B cell (primary cell): ENCODE data around the gene ZFR2. TPM values are rescaled to one million over a fixed set of nuclear protein-coding genes. Genes with fewer than 3 reads are reported as not detected.

ENCODE experiments used
- ATAC-seq: fragments of 200-7000 bp; cut with Tn5 transposase; one replicate; pipeline ENCODE4 v1.10.0; 2021; ENCODE audit warnings: low read depth, mild to moderate bottlenecking, moderate number of reproducible peaks, moderate library complexity
- CTCF ChIA-PET: fragments of 350-600 bp; sonication (Branson Sonifier 250); formaldehyde crosslinking; loops from one replicate; lab custom pipeline; 2021; ENCODE audit warnings: antibody characterized with exemption, inconsistent platforms; lab: Charles Lee
- POLR2A ChIA-PET: fragments of 350-600 bp; sonication (Branson Sonifier 250); formaldehyde crosslinking; loops from one replicate; lab custom pipeline; 2021; ENCODE audit warnings: antibody characterized with exemption; lab: Charles Lee
- DNase-seq: peaks from one replicate; pipeline ENCODE4 v3.0.0; 2013
- H2AFZ ChIP-seq: 2 replicates; pipeline ENCODE4 v1.6.1; 2012; ENCODE audit warnings: mild to moderate bottlenecking, low read depth, low read length; ENCODE audit not compliant: insufficient read depth, poor library complexity, severe bottlenecking
- H3K27ac ChIP-seq, 2 donors: 1 replicate in 1 of 2; 2 replicates in 1 of 2; pipeline ENCODE4 v1.5.1; 2012 to 2013; ENCODE audit warnings: low read length in 2 of 2, mild to moderate bottlenecking in 2 of 2, moderate library complexity in 1 of 2
- H3K27me3 ChIP-seq, 4 experiments: fragments of 200-600 bp in 1 of 4; sonication (generic) in 1 of 4; replicated peaks in 1 of 4; 1 replicate in 2 of 4; 2 replicates in 2 of 4; pipeline versions ENCODE4 v1.6.1 to v1.7.0; 2013 to 2016; ENCODE audit warnings: low read length in 3 of 4, mild to moderate bottlenecking in 2 of 4, mixed read lengths in 1 of 4, moderate library complexity in 1 of 4; ENCODE audit not compliant: insufficient read depth in 4 of 4, control insufficient read depth in 3 of 4; ENCODE audit errors: control extremely low read depth in 1 of 4
- H3K36me3 ChIP-seq, 2 experiments: replicated peaks in 1 of 2; 1 replicate in 1 of 2; 2 replicates in 1 of 2; pipeline versions ENCODE4 v1.6.1 to v1.7.1; 2013; ENCODE audit warnings: low read length in 1 of 2; ENCODE audit not compliant: insufficient read depth in 2 of 2, control insufficient read depth in 1 of 2; ENCODE audit errors: control extremely low read depth in 1 of 2, extremely low read depth in 1 of 2
- H3K4me1 ChIP-seq, 2 donors: fragments of 200-600 bp in 1 of 2; sonication (generic) in 1 of 2; 1 replicate in 1 of 2; 2 replicates in 1 of 2; pipeline versions ENCODE4 v1.5.1 to v1.6.1; 2013 to 2017; ENCODE audit warnings: low read length in 2 of 2; ENCODE audit not compliant: control insufficient read depth in 2 of 2, insufficient read depth in 2 of 2
- H3K4me2 ChIP-seq: replicated peaks from 2 replicates; pipeline ENCODE3; 2012; ENCODE audit warnings: mild to moderate bottlenecking, low read depth, low read length; ENCODE audit not compliant: poor library complexity, severe bottlenecking
- H3K4me3 ChIP-seq, 5 experiments: fragments of 200-600 bp in 1 of 5; sonication (generic) in 1 of 5; 1 replicate in 3 of 5; 2 replicates in 2 of 5; pipeline versions ENCODE4 v1.5.1 to v1.7.0; 2011 to 2016; ENCODE audit warnings: low read length in 4 of 5, mild to moderate bottlenecking in 4 of 5, low read depth in 2 of 5, control low read depth in 1 of 5, moderate library complexity in 1 of 5; ENCODE audit not compliant: insufficient read depth in 1 of 5; ENCODE audit errors: control extremely low read depth in 1 of 5, extremely low read depth in 1 of 5
- H3K79me2 ChIP-seq: fragments of 200-600 bp; sonication (generic); one replicate; pipeline ENCODE4 v1.6.0; 2016; ENCODE audit warnings: low read length; ENCODE audit not compliant: control insufficient read depth, insufficient read depth
- H3K9ac ChIP-seq: fragments of 200-600 bp; sonication (generic); 2 replicates; pipeline ENCODE4 v1.6.1; 2017; ENCODE audit warnings: mild to moderate bottlenecking, low read length, moderate library complexity
- H3K9me3 ChIP-seq, 3 donors: one replicate each; pipeline versions ENCODE4 v1.6.1 to v1.7.1; 2013; ENCODE audit warnings: low read length in 2 of 3; ENCODE audit not compliant: control insufficient read depth in 2 of 3, insufficient read depth in 1 of 3; ENCODE audit errors: control extremely low read depth in 1 of 3
- H4K20me1 ChIP-seq: 2 replicates; pipeline ENCODE4 v1.6.0; 2012; ENCODE audit warnings: mild to moderate bottlenecking, low read length; ENCODE audit not compliant: insufficient read depth, control insufficient read depth, poor library complexity, severe bottlenecking
- H3K27ac Mint-ChIP-seq: one replicate; pipeline ENCODE4 v1.8.0; 2021; ENCODE audit warnings: mixed read lengths
- H3K27me3 Mint-ChIP-seq: one replicate; pipeline ENCODE4 v1.8.0; 2021; ENCODE audit warnings: mixed read lengths
- H3K4me1 Mint-ChIP-seq: one replicate; pipeline ENCODE4 v1.8.0; 2021; ENCODE audit warnings: mixed read lengths
- H3K4me3 Mint-ChIP-seq: one replicate; pipeline ENCODE4 v1.8.0; 2021; ENCODE audit warnings: mixed read lengths
- H3K9me3 Mint-ChIP-seq: one replicate; pipeline ENCODE4 v1.8.0; 2022; ENCODE audit warnings: mixed read lengths; ENCODE audit not compliant: insufficient read depth
- EZH2 ChIP-seq: IDR thresholded peaks from 2 replicates; pipeline ENCODE4 v1.6.1; 2012; ENCODE audit warnings: borderline replicate concordance, low read depth, mild to moderate bottlenecking, moderate library complexity, low read length; ENCODE audit not compliant: insufficient read depth, poor library complexity, severe bottlenecking
- WGBS: methylation state at CpG from one replicate; pipeline ENCODE4 v1.1.5; 2013; ENCODE audit warnings: missing lambda C conversion rate; ENCODE audit not compliant: insufficient coverage; 5-methylcytosine and 5-hydroxymethylcytosine counted together
- intact Hi-C: fragments of 100-400 bp; cut with micrococcal nuclease; formaldehyde crosslinking; loops from one replicate; pipeline ENCODE4 v1.10.0; 2022
- polyA plus RNA-seq: library from polyadenylated mRNA; depleted of rRNA; stranded (reverse); fragments of >200 nt; gene quantifications from 2 replicates; pipeline ENCODE4 v1.2.3, GENCODE V29; 2012
- total RNA-seq, 2 donors: library from RNA; stranded (reverse); fragments of 120-200 nt in 1 of 2; gene quantifications; 1 replicate in 1 of 2; 2 replicates in 1 of 2; pipeline versions ENCODE4 v1.2.3 to v1.2.4, GENCODE V29; 2013 to 2022
- TF ChIP-seq, protein P1 (sequence below): fragments of 200-600 bp; IDR thresholded peaks from one replicate; pipeline ENCODE4 v1.8.0; 2022; ENCODE audit warnings: antibody characterized with exemption, mild to moderate bottlenecking

ZFR2 gene
- total and polyA plus RNA-seq, 2 donors (not counting 1 experiment from before 2014, with no cell fraction given) = 0.36 to 0.39 TPM

DNA sequence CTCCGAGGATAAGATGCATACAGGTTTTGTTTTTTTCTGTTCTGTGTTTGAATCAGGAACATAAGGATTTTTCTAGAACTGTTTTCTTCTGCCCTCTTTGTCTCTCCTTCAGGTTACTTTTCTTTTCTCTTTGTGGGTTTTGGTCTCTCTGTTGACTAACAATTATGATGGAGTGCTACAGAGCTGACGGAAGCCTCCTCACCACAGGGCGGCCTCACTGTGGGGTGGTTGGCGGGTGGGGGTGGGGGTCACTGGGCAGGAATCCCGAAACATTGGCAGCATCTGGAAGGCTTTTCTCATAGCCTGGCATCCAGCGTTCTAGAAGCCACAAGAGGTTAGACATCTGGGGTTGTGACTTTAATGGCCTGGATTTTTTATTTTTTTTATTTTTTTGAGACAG, 70.7 kb downstream of the ZFR2 start:
- no peak overlapping the region for H3K27ac ChIP-seq
- peaks cover 1 to 22% (median 11%) of the 10 kb centered on the region in 3 donors for H3K9me3 ChIP-seq
- H3K4me3 Mint-ChIP-seq = no peak overlapping the region
- ATAC-seq = no peak
- ChIA-PET POLR2A (no interaction called here), CTCF (no interaction called here)
- peaks cover 17% of the 10 kb centered on the region for H3K4me1 Mint-ChIP-seq
- WGBS = 9% methylated on average over 3 of the region's 6 CpGs
- no peak overlapping the region for H3K9ac ChIP-seq
- H3K4me3 ChIP-seq = no peak overlapping the region
- peaks cover 2% of the 10 kb centered on the region for H3K9me3 Mint-ChIP-seq
- H3K27me3 ChIP-seq = peaks cover 0 to 16% (median 7%) of the 10 kb centered on the region in 4 experiments
- TF ChIP-seq EZH2 = no peak
- TF ChIP-seq, protein P1, sequence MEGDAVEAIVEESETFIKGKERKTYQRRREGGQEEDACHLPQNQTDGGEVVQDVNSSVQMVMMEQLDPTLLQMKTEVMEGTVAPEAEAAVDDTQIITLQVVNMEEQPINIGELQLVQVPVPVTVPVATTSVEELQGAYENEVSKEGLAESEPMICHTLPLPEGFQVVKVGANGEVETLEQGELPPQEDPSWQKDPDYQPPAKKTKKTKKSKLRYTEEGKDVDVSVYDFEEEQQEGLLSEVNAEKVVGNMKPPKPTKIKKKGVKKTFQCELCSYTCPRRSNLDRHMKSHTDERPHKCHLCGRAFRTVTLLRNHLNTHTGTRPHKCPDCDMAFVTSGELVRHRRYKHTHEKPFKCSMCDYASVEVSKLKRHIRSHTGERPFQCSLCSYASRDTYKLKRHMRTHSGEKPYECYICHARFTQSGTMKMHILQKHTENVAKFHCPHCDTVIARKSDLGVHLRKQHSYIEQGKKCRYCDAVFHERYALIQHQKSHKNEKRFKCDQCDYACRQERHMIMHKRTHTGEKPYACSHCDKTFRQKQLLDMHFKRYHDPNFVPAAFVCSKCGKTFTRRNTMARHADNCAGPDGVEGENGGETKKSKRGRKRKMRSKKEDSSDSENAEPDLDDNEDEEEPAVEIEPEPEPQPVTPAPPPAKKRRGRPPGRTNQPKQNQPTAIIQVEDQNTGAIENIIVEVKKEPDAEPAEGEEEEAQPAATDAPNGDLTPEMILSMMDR = no peak
- no peaks in the 10 kb centered on the region for H3K36me3 ChIP-seq
- no peaks in the 10 kb centered on the region for H4K20me1 ChIP-seq
- H3K27ac Mint-ChIP-seq = no peak overlapping the region
- H2AFZ ChIP-seq = no peak overlapping the region
- peaks cover 13% of the 10 kb centered on the region for H3K27me3 Mint-ChIP-seq
- peaks cover 12 to 15% of the 10 kb centered on the region in 2 donors for H3K4me1 ChIP-seq
- DNase-seq = no peak
- intact Hi-C loops = no loop called here
- H3K79me2 ChIP-seq = no peaks in the 10 kb centered on the region
- H3K4me2 ChIP-seq = no peak overlapping the region

DNA sequence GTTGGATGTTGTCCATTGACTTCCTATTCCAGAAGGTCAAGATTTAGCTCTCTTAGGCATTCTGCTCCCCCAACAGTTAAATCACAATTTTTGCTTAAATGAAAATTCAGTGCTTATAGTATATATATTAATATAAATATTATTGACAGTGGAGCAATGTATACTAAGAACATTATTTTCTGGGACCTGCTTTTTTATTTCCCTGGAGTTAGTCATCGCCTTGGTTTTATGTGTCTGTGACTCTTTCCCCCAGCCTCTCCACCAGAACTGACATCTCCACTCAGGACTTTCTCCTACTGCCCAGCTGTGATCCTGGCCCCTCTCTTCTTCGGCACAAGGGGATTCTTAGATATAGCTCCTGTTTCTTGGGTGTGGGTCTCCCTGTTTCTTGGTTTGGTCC, 72.5 kb downstream of the ZFR2 start:
- peaks cover 5 to 6% of the 10 kb centered on the region in 2 donors for H3K4me1 ChIP-seq
- H3K9ac ChIP-seq = no peak overlapping the region
- no peak overlapping the region for H3K4me3 ChIP-seq
- peaks cover 10% of the 10 kb centered on the region for H3K27me3 Mint-ChIP-seq
- intact Hi-C loops = no loop called here
- no peaks in the 10 kb centered on the region for H3K36me3 ChIP-seq
- H3K4me3 Mint-ChIP-seq = no peak overlapping the region
- peaks cover 8% of the 10 kb centered on the region for H3K4me1 Mint-ChIP-seq
- no peak for TF ChIP-seq EZH2
- TF ChIP-seq, protein P1 = no peak
- peaks cover 2% of the 10 kb centered on the region for H3K9me3 Mint-ChIP-seq
- H3K27ac Mint-ChIP-seq = no peak overlapping the region
- no peaks in the 10 kb centered on the region for H3K79me2 ChIP-seq
- H3K27me3 ChIP-seq = peaks cover 0 to 9% (median 3%) of the 10 kb centered on the region in 4 experiments
- 86% methylated on average over 1 of the region's 2 CpGs for WGBS
- no peak for DNase-seq
- peaks cover 1 to 19% (median 11%) of the 10 kb centered on the region in 3 donors for H3K9me3 ChIP-seq
- ChIA-PET CTCF (interaction anchor here (0.6 to 1.1 kb wide), 2 partner anchors 26 to 40 kb away, joined by 3 to 5 read pairs; no protein-coding TSS in a partner anchor), POLR2A (no interaction called here)
- no peak for ATAC-seq
- no peak overlapping the region for H3K27ac ChIP-seq
- no peak overlapping the region for H2AFZ ChIP-seq
- H3K4me2 ChIP-seq = no peak overlapping the region
- no peaks in the 10 kb centered on the region for H4K20me1 ChIP-seq
